CD14-positive monocyte (primary cell): ENCODE data around the gene HLA-DOB. TPM values are rescaled to one million over a fixed set of nuclear protein-coding genes. Genes with fewer than 3 reads are reported as not detected.
A peak's percentile ranks its signal among the peaks of the same experiment; 100 is the strongest.

Experiments used
- DNase-seq, 3 donors: peaks; one replicate each; pipeline ENCODE4 v3.0.0-alpha.2; 2011 to 2022
- H2AFZ ChIP-seq: 2 replicates; pipeline ENCODE4 v1.6.0; 2012; ENCODE audit warnings: mild to moderate bottlenecking, low read depth, low read length, inconsistent platforms; ENCODE audit not compliant: insufficient read depth, poor library complexity, severe bottlenecking
- H3K27ac ChIP-seq, 2 donors: 1 replicate in 1 of 2; 2 replicates in 1 of 2; pipeline ENCODE4 v1.5.1; 2012 to 2013; ENCODE audit warnings: low read length in 2 of 2, control low read depth in 1 of 2, inconsistent platforms in 1 of 2, low read depth in 1 of 2, mild to moderate bottlenecking in 1 of 2
- H3K27me3 ChIP-seq, 2 donors: one replicate each; pipeline versions ENCODE4 v1.6.0 to v1.6.1; 2011 to 2013; ENCODE audit warnings: low read length in 2 of 2; ENCODE audit not compliant: control insufficient read depth in 2 of 2, insufficient read depth in 2 of 2
- H3K36me3 ChIP-seq, 2 donors: replicated peaks in 1 of 2; 1 replicate in 1 of 2; 2 replicates in 1 of 2; pipeline versions ENCODE4 v1.5.1 to v1.6.1; 2012 to 2013; ENCODE audit warnings: low read length in 2 of 2, control low read depth in 1 of 2, inconsistent platforms in 1 of 2, mild to moderate bottlenecking in 1 of 2; ENCODE audit not compliant: insufficient read depth in 2 of 2, control insufficient read depth in 1 of 2
- H3K4me1 ChIP-seq, 2 donors: 1 replicate in 1 of 2; 2 replicates in 1 of 2; pipeline versions ENCODE4 v1.5.1 to v1.6.1; 2012 to 2013; ENCODE audit warnings: low read length in 2 of 2, control low read depth in 1 of 2, inconsistent platforms in 1 of 2, mild to moderate bottlenecking in 1 of 2, moderate library complexity in 1 of 2; ENCODE audit not compliant: insufficient read depth in 2 of 2, control insufficient read depth in 1 of 2
- H3K4me2 ChIP-seq: replicated peaks from 2 replicates; pipeline ENCODE3; 2012; ENCODE audit warnings: low read length, moderate library complexity, mild to moderate bottlenecking; ENCODE audit not compliant: poor library complexity, severe bottlenecking; ENCODE audit errors: extremely low read depth
- H3K4me3 ChIP-seq, 3 experiments: fragments of 200-600 bp in 1 of 3; sonication (generic) in 1 of 3; replicated peaks in 1 of 3; 1 replicate in 2 of 3; 2 replicates in 1 of 3; pipeline ENCODE4 v1.5.1; 2011 to 2013; ENCODE audit warnings: low read length in 3 of 3, mild to moderate bottlenecking in 3 of 3, control low read depth in 2 of 3, low read depth in 2 of 3, inconsistent platforms in 1 of 3, moderate library complexity in 1 of 3
- H3K79me2 ChIP-seq: 2 replicates; pipeline ENCODE4 v1.6.0; 2012; ENCODE audit warnings: mild to moderate bottlenecking, control low read depth, inconsistent platforms, low read length, moderate library complexity; ENCODE audit not compliant: insufficient read depth
- H3K9ac ChIP-seq: 2 replicates; pipeline ENCODE4 v1.6.0; 2017; ENCODE audit warnings: low read length, mild to moderate bottlenecking; ENCODE audit not compliant: insufficient read depth, poor library complexity, severe bottlenecking
- H3K9me3 ChIP-seq, 2 donors: replicated peaks in 1 of 2; 1 replicate in 1 of 2; 2 replicates in 1 of 2; pipeline versions ENCODE4 v1.5.1 to v1.6.1; 2012 to 2013; ENCODE audit warnings: low read length in 2 of 2, control low read depth in 1 of 2; ENCODE audit not compliant: control insufficient read depth in 1 of 2, insufficient read depth in 1 of 2
- H4K20me1 ChIP-seq: 2 replicates; pipeline ENCODE4 v1.6.0; 2012; ENCODE audit warnings: mild to moderate bottlenecking, low read length, control low read depth, moderate library complexity; ENCODE audit not compliant: insufficient read depth
- H3K27ac Mint-ChIP-seq, 7 donors: one replicate each; pipeline ENCODE4 v1.8.0; 2020; ENCODE audit warnings: mild to moderate bottlenecking in 7 of 7, mixed read lengths in 7 of 7, moderate library complexity in 6 of 7, inconsistent platforms in 2 of 7
- H3K27me3 Mint-ChIP-seq, 3 donors: one replicate each; pipeline ENCODE4 v1.8.0; 2021 to 2022; ENCODE audit warnings: low read depth in 3 of 3, mild to moderate bottlenecking in 3 of 3, mixed read lengths in 3 of 3, moderate library complexity in 3 of 3, inconsistent platforms in 1 of 3
- H3K36me3 Mint-ChIP-seq, 2 donors: one replicate each; pipeline ENCODE4 v1.8.0; 2020; ENCODE audit warnings: mixed read lengths in 2 of 2, inconsistent platforms in 1 of 2, mild to moderate bottlenecking in 1 of 2
- H3K4me1 Mint-ChIP-seq: one replicate; pipeline ENCODE4 v1.8.0; 2020; ENCODE audit warnings: mild to moderate bottlenecking, mixed read lengths
- H3K4me3 Mint-ChIP-seq, 2 donors: one replicate each; pipeline ENCODE4 v1.8.0; 2020; ENCODE audit warnings: mild to moderate bottlenecking in 2 of 2, mixed read lengths in 2 of 2, moderate library complexity in 1 of 2
- H3K9me3 Mint-ChIP-seq, 7 donors: one replicate each; pipeline ENCODE4 v1.8.0; 2020 to 2022; ENCODE audit warnings: mixed read lengths in 7 of 7, mild to moderate bottlenecking in 6 of 7, moderate library complexity in 6 of 7, inconsistent platforms in 2 of 7
- WGBS: methylation state at CpG from one replicate; pipeline ENCODE4 v1.1.5; 2013; ENCODE audit warnings: missing lambda C conversion rate; ENCODE audit not compliant: insufficient coverage; 5-methylcytosine and 5-hydroxymethylcytosine counted together
- intact Hi-C, 2 donors: fragments of 100-400 bp; cut with micrococcal nuclease; formaldehyde crosslinking; loops; one replicate each; pipeline versions ENCODE4 v1.15.0 to v1.15.1; 2023
- polyA plus RNA-seq, 3 donors: library from polyadenylated mRNA; depleted of rRNA in 1 of 3; unstranded in 2 of 3; stranded (reverse) in 1 of 3; fragments of 300-500 nt in 2 of 3; fragments of >200 nt in 1 of 3; fragmentation: Illumina TruSeq in 2 of 3; gene quantifications; 1 replicate in 2 of 3; 2 replicates in 1 of 3; pipeline ENCODE4 v1.2.3, GENCODE V29; 2012 to 2021
- TF ChIP-seq, protein P1 (sequence below): fragments of 200-600 bp; IDR thresholded peaks from one replicate; pipeline ENCODE4 v1.8.0; 2022; ENCODE audit warnings: antibody characterized with exemption, mild to moderate bottlenecking

The HLA-DOB gene
- polyA plus RNA-seq, 3 donors = 0.25 to 6.2 (median 0.64) TPM

DNA sequence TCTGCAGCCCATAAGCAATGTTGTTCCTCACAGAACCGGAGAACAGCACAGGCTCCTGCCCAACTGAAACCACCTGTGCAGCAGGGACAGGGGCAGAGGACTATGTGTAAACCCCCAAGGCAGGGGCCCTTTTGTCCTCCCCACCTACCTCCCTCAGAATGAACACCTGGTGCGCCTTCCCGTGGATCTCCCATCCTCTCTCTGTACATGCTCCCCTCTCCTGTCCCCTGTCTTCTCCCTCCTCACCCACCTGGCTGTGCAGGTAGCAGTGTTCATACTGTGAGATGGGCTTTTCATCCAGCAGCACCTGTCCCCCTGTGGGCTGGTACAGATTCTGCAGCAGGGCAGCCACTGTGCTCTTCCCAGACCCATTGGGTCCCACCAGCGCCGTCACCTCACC lies 13.2 kb upstream of the HLA-DOB start:
- 100% methylated on average over 3 of the region's 5 CpGs for WGBS
- Histone ChIP-seq H2AFZ (no peak overlapping the region), H3K9ac (no peak overlapping the region), H3K36me3 (peaks cover 74 to 91% of the 10 kb centered on the region in 2 donors), H3K79me2 (no peaks in the 10 kb centered on the region), H3K27ac (no peak overlapping the region), H3K4me3 (no peak overlapping the region), H3K4me2 (no peak overlapping the region), H3K4me1 (no peaks in the 10 kb centered on the region), H3K9me3 (no peaks in the 10 kb centered on the region), H4K20me1 (peaks cover 13% of the 10 kb centered on the region), H3K27me3 (no peaks in the 10 kb centered on the region)
- H3K36me3 Mint-ChIP-seq = peaks cover 83 to 84% of the 10 kb centered on the region in 2 donors
- H3K4me1 Mint-ChIP-seq = peaks cover 6% of the 10 kb centered on the region
- H3K4me3 Mint-ChIP-seq = no peak overlapping the region
- TF ChIP-seq, protein P1, sequence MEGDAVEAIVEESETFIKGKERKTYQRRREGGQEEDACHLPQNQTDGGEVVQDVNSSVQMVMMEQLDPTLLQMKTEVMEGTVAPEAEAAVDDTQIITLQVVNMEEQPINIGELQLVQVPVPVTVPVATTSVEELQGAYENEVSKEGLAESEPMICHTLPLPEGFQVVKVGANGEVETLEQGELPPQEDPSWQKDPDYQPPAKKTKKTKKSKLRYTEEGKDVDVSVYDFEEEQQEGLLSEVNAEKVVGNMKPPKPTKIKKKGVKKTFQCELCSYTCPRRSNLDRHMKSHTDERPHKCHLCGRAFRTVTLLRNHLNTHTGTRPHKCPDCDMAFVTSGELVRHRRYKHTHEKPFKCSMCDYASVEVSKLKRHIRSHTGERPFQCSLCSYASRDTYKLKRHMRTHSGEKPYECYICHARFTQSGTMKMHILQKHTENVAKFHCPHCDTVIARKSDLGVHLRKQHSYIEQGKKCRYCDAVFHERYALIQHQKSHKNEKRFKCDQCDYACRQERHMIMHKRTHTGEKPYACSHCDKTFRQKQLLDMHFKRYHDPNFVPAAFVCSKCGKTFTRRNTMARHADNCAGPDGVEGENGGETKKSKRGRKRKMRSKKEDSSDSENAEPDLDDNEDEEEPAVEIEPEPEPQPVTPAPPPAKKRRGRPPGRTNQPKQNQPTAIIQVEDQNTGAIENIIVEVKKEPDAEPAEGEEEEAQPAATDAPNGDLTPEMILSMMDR = no peak
- intact Hi-C loops = no loop called here
- no peak for DNase-seq
- H3K27ac Mint-ChIP-seq = peak overlapping the region in 1 of 7 donors; percentile 3
- no peaks in the 10 kb centered on the region for H3K9me3 Mint-ChIP-seq
- H3K27me3 Mint-ChIP-seq = no peaks in the 10 kb centered on the region

DNA sequence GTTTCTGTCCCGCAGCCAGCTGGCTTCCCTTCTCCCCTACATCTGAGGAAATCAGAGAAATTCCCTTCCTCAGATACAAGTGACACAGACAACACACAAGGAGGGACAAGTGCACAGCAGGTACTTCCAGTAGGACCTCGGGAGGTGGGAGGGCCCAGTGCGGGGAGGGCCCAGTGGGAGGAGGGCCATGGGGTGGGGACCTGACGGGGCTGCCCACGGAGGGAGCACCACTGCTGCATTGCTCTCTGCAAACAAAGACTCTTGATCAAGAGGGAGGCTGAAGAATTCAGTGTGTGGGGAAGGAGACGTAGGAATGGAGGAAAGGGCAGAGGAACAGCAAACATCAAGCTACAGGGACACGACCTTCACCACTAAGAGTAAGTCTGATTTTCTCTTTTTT lies 12.7 kb upstream of the HLA-DOB start:
- peaks cover 78 to 79% of the 10 kb centered on the region in 2 donors for H3K36me3 Mint-ChIP-seq
- H3K79me2 ChIP-seq = no peaks in the 10 kb centered on the region
- peaks cover 69 to 85% of the 10 kb centered on the region in 2 donors for H3K36me3 ChIP-seq
- no peak overlapping the region for H3K9ac ChIP-seq
- peak overlapping the region in 2 of 7 donors; percentile 21 to 39 for H3K27ac Mint-ChIP-seq
- DNase-seq = no peak
- intact Hi-C loops = no loop called here
- peaks cover 5% of the 10 kb centered on the region for H3K4me1 Mint-ChIP-seq
- no peaks in the 10 kb centered on the region for H3K27me3 Mint-ChIP-seq
- no peaks in the 10 kb centered on the region for H3K4me1 ChIP-seq
- TF ChIP-seq, protein P1 = no peak
- WGBS = 84% methylated on average over 7 of the region's 7 CpGs
- no peaks in the 10 kb centered on the region for H3K9me3 Mint-ChIP-seq
- H3K27ac ChIP-seq = no peak overlapping the region
- no peaks in the 10 kb centered on the region for H3K27me3 ChIP-seq
- no peak overlapping the region for H3K4me3 ChIP-seq
- no peak overlapping the region for H3K4me3 Mint-ChIP-seq
- no peak overlapping the region for H3K4me2 ChIP-seq
- H3K9me3 ChIP-seq = no peaks in the 10 kb centered on the region
- H4K20me1 ChIP-seq = peaks cover 12% of the 10 kb centered on the region
- no peak overlapping the region for H2AFZ ChIP-seq
